ENCODE data around the gene AFF2.

AFF2 gene

GRCh38 chrX:148537556-148538182 lies 37.3 kb downstream of the AFF2 start:
- no peak for DNase-seq

- no peak for DNase-seq
Measured at GRCh38 chrX:148538582-148538981, 38.2 kb downstream of the AFF2 start.

- DNase-seq, result no peak
Measured at GRCh38 chrX:148540114-148540513, 39.7 kb downstream of the AFF2 start.

GRCh38 chrX:148540671-148541583 lies 40.5 kb downstream of the AFF2 start:
- DNase-seq, result no peak

GRCh38 chrX:148541584-148541940 lies 41.1 kb downstream of the AFF2 start:
- DNase-seq, result no peak

- DNase-seq, result no peak
Measured at GRCh38 chrX:148542481-148543255, 42.3 kb downstream of the AFF2 start.

GRCh38 chrX:148552775-148553174 lies 52.4 kb downstream of the AFF2 start:
- DNase-seq, result no peak

- no peak for DNase-seq
Measured at GRCh38 chrX:148555101-148555500, 54.7 kb downstream of the AFF2 start.

- DNase-seq, result no peak
Measured at GRCh38 chrX:148555571-148556243, 55.3 kb downstream of the AFF2 start.

GRCh38 chrX:148556498-148556897 lies 56.1 kb downstream of the AFF2 start:
- no peak for DNase-seq

GRCh38 chrX:148562846-148563245 lies 62.4 kb downstream of the AFF2 start:
- peak; percentile 88 for DNase-seq

GRCh38 chrX:148567229-148567628 lies 66.8 kb downstream of the AFF2 start:
- DNase-seq, result peak; percentile 84

- peak; percentile 59 for DNase-seq
Measured at GRCh38 chrX:148567779-148568178, 67.4 kb downstream of the AFF2 start.

- no peak for DNase-seq
Measured at GRCh38 chrX:148568763-148569162, 68.3 kb downstream of the AFF2 start.

- no peak for DNase-seq
Measured at GRCh38 chrX:148572337-148572736, 71.9 kb downstream of the AFF2 start.

GRCh38 chrX:148573119-148573518 lies 72.7 kb downstream of the AFF2 start:
- no peak for DNase-seq

- no peak for DNase-seq
Measured at GRCh38 chrX:148574237-148574973, 74.0 kb downstream of the AFF2 start.

GRCh38 chrX:148576396-148576795 lies 76.0 kb downstream of the AFF2 start:
- DNase-seq, result no peak

- DNase-seq, result no peak
Measured at GRCh38 chrX:148577741-148578140, 77.3 kb downstream of the AFF2 start.

GRCh38 chrX:148580016-148580415 lies 79.6 kb downstream of the AFF2 start:
- DNase-seq, result no peak

- no peak for DNase-seq
Measured at GRCh38 chrX:148582353-148582752, 81.9 kb downstream of the AFF2 start.

GRCh38 chrX:148588649-148589310 lies 88.4 kb downstream of the AFF2 start:
- DNase-seq, result no peak

Measured in islet precursor cell (in vitro differentiated cells).